Measurements from ENCODE around the gene USP37.

DNA sequence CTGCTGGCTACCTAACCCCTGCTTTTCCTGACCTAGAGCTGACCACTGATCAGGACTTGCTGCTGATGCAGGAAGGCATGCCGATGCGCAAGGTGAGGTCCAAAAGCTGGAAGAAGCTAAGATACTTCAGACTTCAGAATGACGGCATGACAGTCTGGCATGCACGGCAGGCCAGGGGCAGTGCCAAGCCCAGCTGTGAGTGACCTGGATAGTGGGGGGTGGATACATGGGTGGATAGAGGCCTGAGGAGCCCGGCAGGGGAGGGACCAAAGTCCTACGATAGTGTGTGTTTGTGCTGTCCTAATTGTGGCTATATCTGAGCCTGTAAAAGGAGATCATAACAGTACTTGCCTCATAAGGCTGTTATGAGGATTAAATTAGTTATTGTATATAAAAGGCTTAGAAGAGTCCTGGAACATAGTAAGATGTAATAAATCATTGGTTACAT is 47.7 kb upstream of the USP37 start:
- TF ChIP-seq, protein P1, sequence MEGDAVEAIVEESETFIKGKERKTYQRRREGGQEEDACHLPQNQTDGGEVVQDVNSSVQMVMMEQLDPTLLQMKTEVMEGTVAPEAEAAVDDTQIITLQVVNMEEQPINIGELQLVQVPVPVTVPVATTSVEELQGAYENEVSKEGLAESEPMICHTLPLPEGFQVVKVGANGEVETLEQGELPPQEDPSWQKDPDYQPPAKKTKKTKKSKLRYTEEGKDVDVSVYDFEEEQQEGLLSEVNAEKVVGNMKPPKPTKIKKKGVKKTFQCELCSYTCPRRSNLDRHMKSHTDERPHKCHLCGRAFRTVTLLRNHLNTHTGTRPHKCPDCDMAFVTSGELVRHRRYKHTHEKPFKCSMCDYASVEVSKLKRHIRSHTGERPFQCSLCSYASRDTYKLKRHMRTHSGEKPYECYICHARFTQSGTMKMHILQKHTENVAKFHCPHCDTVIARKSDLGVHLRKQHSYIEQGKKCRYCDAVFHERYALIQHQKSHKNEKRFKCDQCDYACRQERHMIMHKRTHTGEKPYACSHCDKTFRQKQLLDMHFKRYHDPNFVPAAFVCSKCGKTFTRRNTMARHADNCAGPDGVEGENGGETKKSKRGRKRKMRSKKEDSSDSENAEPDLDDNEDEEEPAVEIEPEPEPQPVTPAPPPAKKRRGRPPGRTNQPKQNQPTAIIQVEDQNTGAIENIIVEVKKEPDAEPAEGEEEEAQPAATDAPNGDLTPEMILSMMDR (IDR thresholded peaks at IDR 0.05) = no peak
- TF ChIP-seq CHD2 (IDR thresholded peaks at IDR 0.05; ENCODE audit: low read length, partially characterized antibody) = no peak
- TF ChIP-seq POLR2A (IDR thresholded peaks at IDR 0.05; ENCODE audit: low read length) = no peak
- no peak for TF ChIP-seq SMC3 (IDR thresholded peaks at IDR 0.05)
- no peak for TF ChIP-seq EP300 (IDR thresholded peaks at IDR 0.05)
- no peak for TF ChIP-seq NR3C1 (IDR thresholded peaks at IDR 0.05)
- TF ChIP-seq, protein P2, sequence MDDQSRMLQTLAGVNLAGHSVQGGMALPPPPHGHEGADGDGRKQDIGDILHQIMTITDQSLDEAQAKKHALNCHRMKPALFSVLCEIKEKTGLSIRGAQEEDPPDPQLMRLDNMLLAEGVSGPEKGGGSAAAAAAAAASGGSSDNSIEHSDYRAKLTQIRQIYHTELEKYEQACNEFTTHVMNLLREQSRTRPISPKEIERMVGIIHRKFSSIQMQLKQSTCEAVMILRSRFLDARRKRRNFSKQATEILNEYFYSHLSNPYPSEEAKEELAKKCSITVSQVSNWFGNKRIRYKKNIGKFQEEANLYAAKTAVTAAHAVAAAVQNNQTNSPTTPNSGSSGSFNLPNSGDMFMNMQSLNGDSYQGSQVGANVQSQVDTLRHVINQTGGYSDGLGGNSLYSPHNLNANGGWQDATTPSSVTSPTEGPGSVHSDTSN (IDR thresholded peaks at IDR 0.05) = no peak
- TF ChIP-seq MYC (IDR thresholded peaks at IDR 0.05; ENCODE audit: borderline replicate concordance, low read length) = no peak
